H9 (cell line): ENCODE results near the gene SUMF1. TPM values are rescaled to one million over a fixed set of nuclear protein-coding genes. Genes with fewer than 3 reads are reported as not detected.

ENCODE experiments used
- DNase-seq: peaks from one replicate; pipeline ENCODE4 v3.0.0-alpha.2; 2017
- H2AFZ ChIP-seq: one replicate; pipeline ENCODE4 v1.6.1; 2013; ENCODE audit warnings: mild to moderate bottlenecking, low read length, control low read depth, moderate library complexity
- H2AK5ac ChIP-seq: 2 replicates; pipeline ENCODE4 v1.6.1; 2013; ENCODE audit warnings: low read length, control low read depth, mixed read lengths; ENCODE audit not compliant: insufficient read length
- H2BK120ac ChIP-seq: one replicate; pipeline ENCODE4 v1.6.1; 2013; ENCODE audit warnings: low read depth, mild to moderate bottlenecking, low read length, control low read depth, inconsistent platforms; ENCODE audit not compliant: poor library complexity, severe bottlenecking
- H2BK12ac ChIP-seq: 2 replicates; pipeline ENCODE4 v1.6.1; 2013; ENCODE audit warnings: low read length, control low read depth, mixed read lengths, low read depth; ENCODE audit not compliant: insufficient read length
- H2BK15ac ChIP-seq: 2 replicates; pipeline ENCODE4 v1.6.1; 2013; ENCODE audit warnings: low read depth, low read length, control low read depth
- H2BK20ac ChIP-seq: one replicate; pipeline ENCODE4 v1.6.1; 2013; ENCODE audit warnings: low read depth, mild to moderate bottlenecking, low read length, control low read depth, inconsistent platforms; ENCODE audit not compliant: poor library complexity, severe bottlenecking
- H2BK5ac ChIP-seq: 2 replicates; pipeline ENCODE4 v1.6.1; 2013; ENCODE audit warnings: low read length, control low read depth, mixed read lengths; ENCODE audit not compliant: insufficient read length
- H3K14ac ChIP-seq: 2 replicates; pipeline ENCODE4 v1.6.1; 2013; ENCODE audit warnings: low read length, control low read depth; ENCODE audit not compliant: insufficient read depth
- H3K18ac ChIP-seq: 2 replicates; pipeline ENCODE4 v1.6.1; 2013; ENCODE audit warnings: low read depth, mild to moderate bottlenecking, mixed read lengths, low read length, control low read depth; ENCODE audit not compliant: insufficient read length
- H3K23ac ChIP-seq: 2 replicates; pipeline ENCODE4 v1.6.1; 2013; ENCODE audit warnings: low read length, control low read depth, mixed read lengths, low read depth; ENCODE audit not compliant: insufficient read length
- H3K23me2 ChIP-seq: 2 replicates; pipeline ENCODE4 v1.6.1; 2013; ENCODE audit warnings: low read depth, mild to moderate bottlenecking, mixed read lengths, low read length, control low read depth; ENCODE audit not compliant: insufficient read length, poor library complexity, severe bottlenecking
- H3K27ac ChIP-seq: 2 replicates; pipeline ENCODE4 v1.5.1; 2013; ENCODE audit warnings: low read length, control low read depth, mixed read lengths, low read depth; ENCODE audit not compliant: insufficient read length
- H3K27me3 ChIP-seq: 2 replicates; pipeline ENCODE4 v1.6.1; 2013; ENCODE audit warnings: low read length, control low read depth, inconsistent platforms; ENCODE audit not compliant: insufficient read depth
- H3K4ac ChIP-seq: 2 replicates; pipeline ENCODE4 v1.6.1; 2013; ENCODE audit warnings: low read depth, mild to moderate bottlenecking, control low read depth, inconsistent platforms, low read length, moderate library complexity
- H3K4me1 ChIP-seq: 2 replicates; pipeline ENCODE4 v1.6.1; 2013; ENCODE audit warnings: low read length, control low read depth, inconsistent platforms; ENCODE audit not compliant: insufficient read depth
- H3K4me2 ChIP-seq: 2 replicates; pipeline ENCODE4 v1.6.1; 2013; ENCODE audit warnings: low read length, control low read depth, mixed read lengths; ENCODE audit not compliant: insufficient read length, insufficient read depth
- H3K56ac ChIP-seq: 2 replicates; pipeline ENCODE4 v1.6.1; 2013; ENCODE audit warnings: low read depth, mild to moderate bottlenecking, mixed read lengths, low read length, control low read depth; ENCODE audit not compliant: insufficient read length
- H3K79me1 ChIP-seq: 2 replicates; pipeline ENCODE4 v1.6.1; 2013; ENCODE audit warnings: low read depth, mild to moderate bottlenecking, moderate library complexity, low read length, control low read depth, inconsistent platforms; ENCODE audit not compliant: insufficient read depth, poor library complexity, severe bottlenecking
- H3K79me2 ChIP-seq: 2 replicates; pipeline ENCODE4 v1.6.1; 2013; ENCODE audit warnings: low read length, control low read depth, inconsistent platforms; ENCODE audit not compliant: insufficient read depth
- H3K9ac ChIP-seq: 2 replicates; pipeline ENCODE4 v1.6.1; 2013; ENCODE audit warnings: low read length, control low read depth, mixed read lengths; ENCODE audit not compliant: insufficient read length; ENCODE audit errors: extremely low read depth
- H3K9me3 ChIP-seq: one replicate; pipeline ENCODE4 v1.6.1; 2013; ENCODE audit warnings: low read depth, low read length, inconsistent platforms; ENCODE audit not compliant: control insufficient read depth
- H3T11ph ChIP-seq: one replicate; pipeline ENCODE4 v1.6.1; 2013; ENCODE audit warnings: mild to moderate bottlenecking, low read length, control low read depth, inconsistent platforms
- H4K20me1 ChIP-seq: one replicate; pipeline ENCODE4 v1.6.1; 2013; ENCODE audit not compliant: control insufficient read depth, insufficient read length, insufficient read depth
- H4K5ac ChIP-seq: 2 replicates; pipeline ENCODE4 v1.6.1; 2013; ENCODE audit warnings: low read depth, mild to moderate bottlenecking, mixed read lengths, low read length, control low read depth; ENCODE audit not compliant: insufficient read length
- H4K8ac ChIP-seq: replicated peaks from 2 replicates; pipeline ENCODE4 v1.6.1; 2013; ENCODE audit warnings: low read length, control low read depth, mixed read lengths, low read depth; ENCODE audit not compliant: insufficient read length
- H4K91ac ChIP-seq: 2 replicates; pipeline ENCODE4 v1.6.1; 2013; ENCODE audit warnings: low read depth, mild to moderate bottlenecking, moderate library complexity, mixed read lengths, low read length, control low read depth; ENCODE audit not compliant: insufficient read length
- H3K27ac Mint-ChIP-seq, 3 experiments: 2 replicates in 2 of 3; 3 replicates in 1 of 3; pipeline ENCODE4 v1.8.0; 2020 to 2021; ENCODE audit warnings: mixed read lengths in 3 of 3, mild to moderate bottlenecking in 1 of 3, moderate library complexity in 1 of 3
- H3K27me3 Mint-ChIP-seq: 2 replicates; pipeline ENCODE4 v1.8.0; 2021; ENCODE audit warnings: low read depth, mild to moderate bottlenecking, moderate library complexity, mixed read lengths
- H3K36me3 Mint-ChIP-seq, 3 experiments: 2 replicates in 2 of 3; 3 replicates in 1 of 3; pipeline ENCODE4 v1.8.0; 2020 to 2021; ENCODE audit warnings: low read depth in 3 of 3, mixed read lengths in 3 of 3; ENCODE audit not compliant: insufficient read depth in 1 of 3
- H3K4me1 Mint-ChIP-seq, 2 experiments: 2 replicates each; pipeline ENCODE4 v1.8.0; 2020; ENCODE audit warnings: mixed read lengths in 2 of 2
- H3K4me3 Mint-ChIP-seq, 2 experiments: 2 replicates in 1 of 2; 3 replicates in 1 of 2; pipeline ENCODE4 v1.8.0; 2020 to 2021; ENCODE audit warnings: mild to moderate bottlenecking in 2 of 2, mixed read lengths in 2 of 2, moderate library complexity in 1 of 2
- H3K9me3 Mint-ChIP-seq, 2 experiments: 2 replicates in 1 of 2; 3 replicates in 1 of 2; pipeline ENCODE4 v1.8.0; 2020; ENCODE audit warnings: mild to moderate bottlenecking in 2 of 2, mixed read lengths in 2 of 2, moderate library complexity in 1 of 2
- total RNA-seq: library from RNA; stranded (reverse); gene quantifications from 2 replicates; pipeline ENCODE4 v1.2.1, GENCODE V29; 2021
- TF ChIP-seq, protein P1 (sequence below): fragments of 200-600 bp; sonication (generic); conservative IDR thresholded peaks from 3 replicates; pipeline ENCODE4 v1.8.0; 2021; ENCODE audit warnings: antibody characterized with exemption, mild to moderate bottlenecking

The SUMF1 gene
- total RNA-seq, 1 experiment from 2014 or later, result 9.5 TPM

DNA sequence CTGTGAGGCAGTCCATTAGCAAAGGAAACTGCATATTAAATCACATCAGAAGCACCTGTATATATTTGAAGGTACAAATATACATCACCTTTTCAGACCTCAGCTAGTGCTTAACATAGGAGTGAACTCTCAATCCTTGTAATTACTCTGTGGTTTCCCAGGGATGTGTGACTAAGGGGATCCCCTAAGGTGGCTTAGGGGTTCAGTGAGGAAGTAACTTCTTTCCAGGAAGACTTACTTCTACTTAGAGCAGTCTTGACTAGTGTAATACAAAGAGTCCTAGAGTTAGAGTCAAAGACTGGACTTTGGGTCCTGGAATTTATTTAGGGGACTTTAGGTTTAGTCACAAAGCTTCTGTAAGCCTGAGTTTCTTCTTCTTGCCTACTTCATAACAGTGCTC, 8.7 kb upstream of the SUMF1 start:
- Histone ChIP-seq H4K8ac (no peak overlapping the region), H3K27ac (no peak overlapping the region), H2AK5ac (no peak overlapping the region), H3K14ac (no peak overlapping the region), H4K20me1 (no peaks in the 10 kb centered on the region), H2AFZ (no peak overlapping the region), H3T11ph (no peak overlapping the region), H3K4me1 (peaks cover 3% of the 10 kb centered on the region; the same call in 1 of the 2 replicates), H3K9ac (no peak overlapping the region), H3K4ac (no peak overlapping the region), H3K18ac (no peak overlapping the region), H3K23ac (no peak overlapping the region), H4K91ac (no peak overlapping the region), H2BK5ac (no peak overlapping the region), H3K56ac (no peak overlapping the region), H3K79me2 (no peaks in the 10 kb centered on the region), H2BK15ac (no peak overlapping the region), H3K27me3 (no peaks in the 10 kb centered on the region), H3K9me3 (no peaks in the 10 kb centered on the region), H3K4me2 (no peak overlapping the region), H3K23me2 (no peaks in the 10 kb centered on the region), H4K5ac (no peak overlapping the region), H2BK12ac (no peak overlapping the region), H2BK20ac (no peak overlapping the region), H3K79me1 (no peaks in the 10 kb centered on the region), H2BK120ac (no peak overlapping the region)
- Mint-ChIP-seq H3K4me3 (no peak overlapping the region), H3K27ac (no peak overlapping the region), H3K27me3 (peaks cover 11% of the 10 kb centered on the region), H3K9me3 (no peaks in the 10 kb centered on the region), H3K4me1 (peaks cover 3 to 4% of the 10 kb centered on the region in 2 experiments), H3K36me3 (no peaks in the 10 kb centered on the region)
- no peak for DNase-seq
- TF ChIP-seq, protein P1, sequence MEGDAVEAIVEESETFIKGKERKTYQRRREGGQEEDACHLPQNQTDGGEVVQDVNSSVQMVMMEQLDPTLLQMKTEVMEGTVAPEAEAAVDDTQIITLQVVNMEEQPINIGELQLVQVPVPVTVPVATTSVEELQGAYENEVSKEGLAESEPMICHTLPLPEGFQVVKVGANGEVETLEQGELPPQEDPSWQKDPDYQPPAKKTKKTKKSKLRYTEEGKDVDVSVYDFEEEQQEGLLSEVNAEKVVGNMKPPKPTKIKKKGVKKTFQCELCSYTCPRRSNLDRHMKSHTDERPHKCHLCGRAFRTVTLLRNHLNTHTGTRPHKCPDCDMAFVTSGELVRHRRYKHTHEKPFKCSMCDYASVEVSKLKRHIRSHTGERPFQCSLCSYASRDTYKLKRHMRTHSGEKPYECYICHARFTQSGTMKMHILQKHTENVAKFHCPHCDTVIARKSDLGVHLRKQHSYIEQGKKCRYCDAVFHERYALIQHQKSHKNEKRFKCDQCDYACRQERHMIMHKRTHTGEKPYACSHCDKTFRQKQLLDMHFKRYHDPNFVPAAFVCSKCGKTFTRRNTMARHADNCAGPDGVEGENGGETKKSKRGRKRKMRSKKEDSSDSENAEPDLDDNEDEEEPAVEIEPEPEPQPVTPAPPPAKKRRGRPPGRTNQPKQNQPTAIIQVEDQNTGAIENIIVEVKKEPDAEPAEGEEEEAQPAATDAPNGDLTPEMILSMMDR, result no peak
